MM.1S (cell line): ENCODE measurements around the gene POT1.

Experiments
- DNase-seq: peaks from one replicate; pipeline ENCODE4 v3.0.0-alpha.2; 2015
- H2AFZ ChIP-seq: fragments of 300-600 bp; sonication (generic); 2 replicates; pipeline ENCODE4 v1.6.0; 2016; ENCODE audit warnings: antibody characterized with exemption, low read length
- H3F3A ChIP-seq: fragments of 300-600 bp; sonication (generic); 2 replicates; pipeline ENCODE4 v1.6.1; 2016; ENCODE audit warnings: mild to moderate bottlenecking, antibody characterized with exemption, low read length, moderate library complexity, mixed read lengths; ENCODE audit not compliant: insufficient read depth
- H3K27ac ChIP-seq: fragments of 300-600 bp; sonication (generic); 2 replicates; pipeline ENCODE4 v1.5.1; 2016; ENCODE audit warnings: mild to moderate bottlenecking, low read length
- H3K27me3 ChIP-seq: fragments of 300-600 bp; sonication (generic); replicated peaks from 2 replicates; pipeline ENCODE4 v1.6.0; 2016; ENCODE audit warnings: low read length; ENCODE audit not compliant: insufficient read depth
- H3K36me3 ChIP-seq: fragments of 300-600 bp; sonication (generic); replicated peaks from 2 replicates; pipeline ENCODE4 v1.6.1; 2016; ENCODE audit warnings: mild to moderate bottlenecking, low read length, mixed read lengths; ENCODE audit not compliant: insufficient read depth
- H3K4me1 ChIP-seq: fragments of 300-600 bp; sonication (generic); 2 replicates; pipeline ENCODE4 v1.6.1; 2016; ENCODE audit warnings: low read length, mixed read lengths
- H3K4me2 ChIP-seq: fragments of 300-600 bp; sonication (generic); 2 replicates; pipeline ENCODE4 v1.6.0; 2016; ENCODE audit warnings: low read depth, low read length
- H3K4me3 ChIP-seq: fragments of 300-600 bp; sonication (generic); 2 replicates; pipeline ENCODE4 v1.5.1; 2016; ENCODE audit warnings: low read length, mixed read lengths
- H3K79me2 ChIP-seq: fragments of 300-600 bp; sonication (generic); 2 replicates; pipeline ENCODE4 v1.6.1; 2016; ENCODE audit warnings: mixed run types, low read length, mixed read lengths
- H3K9ac ChIP-seq: fragments of 300-600 bp; sonication (generic); 2 replicates; pipeline ENCODE4 v1.6.1; 2016; ENCODE audit warnings: low read length, mixed read lengths
- H3K9me2 ChIP-seq: fragments of 300-600 bp; sonication (generic); replicated peaks from 2 replicates; pipeline ENCODE4 v1.6.1; 2016; ENCODE audit warnings: mild to moderate bottlenecking, low read length, mixed read lengths; ENCODE audit not compliant: insufficient read depth
- H3K9me3 ChIP-seq: fragments of 300-600 bp; sonication (generic); replicated peaks from 2 replicates; pipeline ENCODE4 v1.6.1; 2016; ENCODE audit warnings: mild to moderate bottlenecking, low read length, mixed read lengths; ENCODE audit not compliant: insufficient read depth
- H4K20me1 ChIP-seq: fragments of 300-600 bp; sonication (generic); 2 replicates; pipeline ENCODE4 v1.6.1; 2016; ENCODE audit warnings: mild to moderate bottlenecking, low read length, moderate library complexity, mixed read lengths; ENCODE audit not compliant: insufficient read depth
- CTCF ChIP-seq: fragments of 300-600 bp; sonication (generic); IDR thresholded peaks from 2 replicates; pipeline ENCODE4 v1.5.1; 2016; ENCODE audit warnings: antibody characterized with exemption, low read length, mixed read lengths
- EZH2 ChIP-seq: fragments of 300-600 bp; sonication (generic); optimal IDR thresholded peaks from 2 replicates; pipeline ENCODE3; 2017; ENCODE audit warnings: low read depth, mild to moderate bottlenecking, antibody characterized with exemption, low read length, mixed read lengths
- EZH2phosphoT487 ChIP-seq: fragments of 300-600 bp; sonication (generic); IDR thresholded peaks from 2 replicates; pipeline ENCODE4 v1.6.1; 2018; ENCODE audit warnings: antibody characterized with exemption, low read length

POT1 gene

GRCh38 chr7:124780608-124781007 is 149.0 kb downstream of the POT1 start:
- H3K27ac ChIP-seq, result no peak overlapping the region
- no peak overlapping the region for H3K9ac ChIP-seq
- H3K27me3 ChIP-seq, result no peaks in the 10 kb centered on the region
- H3K9me3 ChIP-seq, result no peaks in the 10 kb centered on the region
- no peak for DNase-seq
- no peaks in the 10 kb centered on the region for H3K79me2 ChIP-seq
- H2AFZ ChIP-seq, result no peak overlapping the region
- TF ChIP-seq EZH2phosphoT487 (no peak), CTCF (no peak), EZH2 (no peak)
- H3F3A ChIP-seq, result no peaks in the 10 kb centered on the region
- H3K36me3 ChIP-seq, result no peaks in the 10 kb centered on the region
- 0 out of 2 replicates have a peak, but pooled peaks cover 3% of the 10 kb centered on the region for H3K4me1 ChIP-seq
- no peak overlapping the region for H3K4me2 ChIP-seq
- H3K9me2 ChIP-seq, result no peaks in the 10 kb centered on the region
- H4K20me1 ChIP-seq, result no peaks in the 10 kb centered on the region
- H3K4me3 ChIP-seq, result no peak overlapping the region

- Histone ChIP-seq H3K9me2 (no peaks in the 10 kb centered on the region), H3K9ac (no peak overlapping the region), H3K36me3 (no peaks in the 10 kb centered on the region), H4K20me1 (no peaks in the 10 kb centered on the region), H3K9me3 (no peaks in the 10 kb centered on the region), H3K79me2 (no peaks in the 10 kb centered on the region), H2AFZ (no peak overlapping the region), H3K4me2 (no peak overlapping the region), H3K4me3 (no peak overlapping the region), H3F3A (no peaks in the 10 kb centered on the region), H3K27me3 (no peaks in the 10 kb centered on the region), H3K27ac (no peak overlapping the region), H3K4me1 (0 out of 2 replicates have a peak, but pooled peaks cover 3% of the 10 kb centered on the region)
- TF ChIP-seq EZH2, result no peak
- TF ChIP-seq EZH2phosphoT487, result no peak
- no peak for TF ChIP-seq CTCF
- no peak for DNase-seq
These were observed 149.6 kb downstream of the POT1 start for GRCh38 chr7:124780056-124780455.

- no peaks in the 10 kb centered on the region for H3F3A ChIP-seq
- H3K4me3 ChIP-seq, result no peak overlapping the region
- H2AFZ ChIP-seq, result no peak overlapping the region
These were observed 150.0 kb downstream of the POT1 start for GRCh38 chr7:124779620-124780019.

More at GRCh38 chr7:124779620-124780019, 150.0 kb downstream of the POT1 start:
- TF ChIP-seq EZH2 (no peak), EZH2phosphoT487 (no peak), CTCF (no peak)
- H4K20me1 ChIP-seq, result no peaks in the 10 kb centered on the region
- no peaks in the 10 kb centered on the region for H3K79me2 ChIP-seq
- DNase-seq, result no peak
- H3K27ac ChIP-seq, result no peak overlapping the region
- no peaks in the 10 kb centered on the region for H3K36me3 ChIP-seq
- H3K9me3 ChIP-seq, result no peaks in the 10 kb centered on the region
- H3K27me3 ChIP-seq, result no peaks in the 10 kb centered on the region
- H3K4me2 ChIP-seq, result no peak overlapping the region
- H3K4me1 ChIP-seq, result 0 out of 2 replicates have a peak, but pooled peaks cover 3% of the 10 kb centered on the region
- no peaks in the 10 kb centered on the region for H3K9me2 ChIP-seq
- H3K9ac ChIP-seq, result no peak overlapping the region
